ENCODE measurements around the gene SHISA7. TPM values are rescaled to one million over a fixed set of nuclear protein-coding genes. Genes with fewer than 3 reads are reported as not detected.

SHISA7 gene
- total and polyA plus RNA-seq, 7 donors: 0.01 TPM; not detected in 6

DNA sequence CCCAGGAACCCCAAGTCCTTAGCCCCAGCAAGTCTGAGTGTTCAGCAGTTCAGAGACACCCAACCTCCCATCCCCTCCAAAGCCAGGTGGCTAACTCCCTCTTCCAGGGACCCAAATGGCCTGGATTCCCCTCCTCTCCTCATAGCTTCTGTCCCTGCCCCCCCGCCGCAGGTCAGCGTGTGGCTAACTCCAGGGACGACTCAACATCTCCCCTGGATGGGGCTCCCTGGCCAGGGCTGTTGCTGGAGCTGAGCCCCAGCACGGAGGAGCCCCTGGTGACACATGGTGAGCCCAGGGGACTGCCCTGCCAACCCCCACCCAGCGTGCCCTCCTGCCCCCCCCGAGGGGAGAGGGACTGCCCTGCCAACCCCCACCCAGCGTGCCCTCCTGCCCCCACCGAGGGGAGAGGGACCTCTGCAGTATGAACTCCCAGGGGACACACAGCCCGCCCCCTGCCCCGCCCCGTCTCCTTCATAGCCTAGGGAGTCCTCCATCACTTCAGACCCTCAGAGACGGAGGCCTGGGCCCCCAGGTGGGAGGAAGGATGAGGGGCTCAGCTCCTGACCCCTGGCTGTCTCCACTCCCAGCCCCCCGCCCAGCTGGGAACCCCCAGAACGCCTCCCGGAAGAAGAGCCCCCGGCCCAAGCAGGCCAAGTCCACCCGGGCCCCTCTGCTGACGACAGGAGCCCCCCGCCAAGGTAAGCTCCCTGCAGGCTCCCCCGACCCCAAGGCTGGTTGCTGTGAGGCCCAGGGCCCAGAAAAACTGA lies 46.8 kb upstream of the SHISA7 start:
- 69 to 75% (median 74%) methylated on average over 17 to 21 of the region's 21 CpGs for WGBS, 3 donors
- Histone ChIP-seq H3K27ac (no peak overlapping the region), H3K36me3 (ENCODE audit: insufficient read depth in 1 of 2, low read depth in 1 of 2) (no peaks in the 10 kb centered on the region), H3K9me3 (no peaks in the 10 kb centered on the region), H3K4me1 (no peaks in the 10 kb centered on the region), H3K27me3 (ENCODE audit: insufficient read depth in 3 of 3, low read length in 2 of 3) (peaks cover 0 to 13% (median 5%) of the 10 kb centered on the region in 3 donors), H3K4me3 (no peak overlapping the region)
- TF ChIP-seq, protein P1, sequence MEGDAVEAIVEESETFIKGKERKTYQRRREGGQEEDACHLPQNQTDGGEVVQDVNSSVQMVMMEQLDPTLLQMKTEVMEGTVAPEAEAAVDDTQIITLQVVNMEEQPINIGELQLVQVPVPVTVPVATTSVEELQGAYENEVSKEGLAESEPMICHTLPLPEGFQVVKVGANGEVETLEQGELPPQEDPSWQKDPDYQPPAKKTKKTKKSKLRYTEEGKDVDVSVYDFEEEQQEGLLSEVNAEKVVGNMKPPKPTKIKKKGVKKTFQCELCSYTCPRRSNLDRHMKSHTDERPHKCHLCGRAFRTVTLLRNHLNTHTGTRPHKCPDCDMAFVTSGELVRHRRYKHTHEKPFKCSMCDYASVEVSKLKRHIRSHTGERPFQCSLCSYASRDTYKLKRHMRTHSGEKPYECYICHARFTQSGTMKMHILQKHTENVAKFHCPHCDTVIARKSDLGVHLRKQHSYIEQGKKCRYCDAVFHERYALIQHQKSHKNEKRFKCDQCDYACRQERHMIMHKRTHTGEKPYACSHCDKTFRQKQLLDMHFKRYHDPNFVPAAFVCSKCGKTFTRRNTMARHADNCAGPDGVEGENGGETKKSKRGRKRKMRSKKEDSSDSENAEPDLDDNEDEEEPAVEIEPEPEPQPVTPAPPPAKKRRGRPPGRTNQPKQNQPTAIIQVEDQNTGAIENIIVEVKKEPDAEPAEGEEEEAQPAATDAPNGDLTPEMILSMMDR (IDR thresholded peaks at IDR 0.05): no peak
- ATAC-seq (no peak), DNase-seq (no peak)
- intact Hi-C loops (cut with DNase I): no loop called here

DNA sequence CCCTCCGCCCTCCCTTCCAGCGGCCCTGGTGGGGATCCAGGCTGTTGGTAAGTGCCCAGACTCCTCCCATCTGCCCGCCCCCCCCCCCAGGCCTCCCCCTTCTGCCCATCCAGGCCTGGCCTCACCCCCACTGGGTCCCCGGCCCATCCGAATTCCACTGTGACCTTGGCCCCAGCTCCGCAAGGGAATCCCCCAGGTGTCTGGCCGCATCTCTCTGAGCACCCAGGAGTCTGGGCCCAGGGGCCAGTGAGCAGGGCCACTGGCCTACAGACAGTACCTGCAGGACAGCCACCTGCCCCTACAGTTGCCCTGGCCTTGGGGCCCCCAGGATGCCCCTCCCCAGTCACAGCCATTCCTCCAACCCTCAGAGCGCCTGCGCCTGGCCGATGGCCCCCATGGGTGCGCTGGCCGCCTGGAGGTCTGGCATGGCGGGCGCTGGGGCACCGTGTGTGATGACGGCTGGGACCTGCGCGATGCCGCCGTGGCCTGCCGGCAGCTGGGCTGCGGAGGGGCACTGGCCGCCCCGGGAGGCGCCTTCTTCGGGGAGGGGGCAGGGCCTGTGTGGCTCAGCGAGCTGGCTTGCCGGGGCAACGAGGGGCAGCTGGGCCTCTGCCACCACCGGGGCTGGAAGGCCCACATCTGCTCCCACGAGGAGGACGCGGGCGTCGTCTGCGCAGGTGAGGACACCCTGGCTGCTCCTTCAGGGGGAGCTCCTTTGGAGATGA lies 46.0 kb upstream of the SHISA7 start:
- ATAC-seq: no peak
- Histone ChIP-seq H3K36me3 (ENCODE audit: insufficient read depth in 1 of 2, low read depth in 1 of 2) (no peaks in the 10 kb centered on the region), H3K9me3 (no peaks in the 10 kb centered on the region), H3K4me3 (no peak overlapping the region), H3K4me1 (peaks cover 6% of the 10 kb centered on the region), H3K27ac (no peak overlapping the region), H3K27me3 (ENCODE audit: insufficient read depth in 3 of 3, low read length in 2 of 3) (peaks cover 0 to 11% (median 5%) of the 10 kb centered on the region in 3 donors)
- intact Hi-C loops (cut with DNase I): no loop called here
- TF ChIP-seq, protein P1 (IDR thresholded peaks at IDR 0.05): no peak
- 43 to 52% (median 48%) methylated on average over 32 to 36 of the region's 36 CpGs for WGBS, 3 donors
- no peak for DNase-seq

DNA sequence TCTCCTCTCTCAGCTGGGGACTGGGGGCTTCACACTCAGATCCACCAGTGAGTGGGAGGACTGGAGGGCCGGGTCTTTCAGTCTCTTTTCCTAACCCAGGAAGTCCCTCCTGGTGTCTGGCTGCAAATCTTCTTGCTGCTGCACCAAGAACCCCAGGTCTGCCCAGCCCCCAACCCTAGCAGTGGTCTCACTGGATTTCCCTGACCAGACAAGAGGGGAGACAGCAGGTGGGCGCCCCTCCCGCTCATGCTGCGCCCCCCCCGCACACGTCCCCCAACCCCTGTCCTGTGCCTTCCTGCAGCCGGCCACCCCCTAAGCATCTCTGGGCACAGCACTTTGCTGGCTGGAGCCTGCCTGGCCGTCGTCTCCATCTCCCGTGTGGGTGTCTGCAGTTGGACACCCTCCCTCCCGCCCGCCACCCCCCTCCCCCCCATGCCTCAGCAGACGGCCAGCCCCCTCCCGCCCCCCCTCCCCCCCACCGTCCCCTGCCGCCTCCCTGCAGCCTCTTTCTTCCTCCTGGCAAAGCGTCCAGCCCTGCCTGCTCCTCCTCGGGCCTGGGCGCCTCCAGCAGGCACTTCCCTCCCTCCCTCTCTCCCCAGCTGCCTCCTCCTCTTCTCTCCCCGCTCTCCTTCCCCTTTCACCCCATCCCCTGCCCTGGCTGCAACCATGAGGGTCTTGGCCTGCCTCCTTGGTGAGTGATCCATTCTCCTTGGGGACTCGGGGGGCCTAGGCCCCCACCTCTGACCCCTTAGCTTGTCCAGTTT lies 45.0 kb upstream of the SHISA7 start, which contains the start of gene SSC5D:
SSC5D (plus strand) TSS at position 513 of the 764 bp plus-strand sequence; CDS start at position 667, 154 bp downstream.
- Histone ChIP-seq H3K27me3 (ENCODE audit: insufficient read depth in 3 of 3, low read length in 2 of 3) (peaks cover 0 to 11% (median 5%) of the 10 kb centered on the region in 3 donors), H3K4me1 (peaks cover 9% of the 10 kb centered on the region), H3K27ac (peak within 1 kb of the TSS; percentile 73), H3K4me3 (no peak within 1 kb of the TSS), H3K9me3 (no peaks in the 10 kb centered on the region), H3K36me3 (ENCODE audit: insufficient read depth in 1 of 2, low read depth in 1 of 2) (peaks cover 0 to 2% of the 10 kb centered on the region in 2 donors)
- TF ChIP-seq, protein P1 (IDR thresholded peaks at IDR 0.05): no peak
- ATAC-seq (no peak), DNase-seq (peak in 1 of 2 donors; percentile 65)
- intact Hi-C loops (cut with DNase I): no loop called here
- WGBS, 3 donors: 21 to 31% (median 21%) methylated on average over 8 to 19 of the region's 21 CpGs

DNA sequence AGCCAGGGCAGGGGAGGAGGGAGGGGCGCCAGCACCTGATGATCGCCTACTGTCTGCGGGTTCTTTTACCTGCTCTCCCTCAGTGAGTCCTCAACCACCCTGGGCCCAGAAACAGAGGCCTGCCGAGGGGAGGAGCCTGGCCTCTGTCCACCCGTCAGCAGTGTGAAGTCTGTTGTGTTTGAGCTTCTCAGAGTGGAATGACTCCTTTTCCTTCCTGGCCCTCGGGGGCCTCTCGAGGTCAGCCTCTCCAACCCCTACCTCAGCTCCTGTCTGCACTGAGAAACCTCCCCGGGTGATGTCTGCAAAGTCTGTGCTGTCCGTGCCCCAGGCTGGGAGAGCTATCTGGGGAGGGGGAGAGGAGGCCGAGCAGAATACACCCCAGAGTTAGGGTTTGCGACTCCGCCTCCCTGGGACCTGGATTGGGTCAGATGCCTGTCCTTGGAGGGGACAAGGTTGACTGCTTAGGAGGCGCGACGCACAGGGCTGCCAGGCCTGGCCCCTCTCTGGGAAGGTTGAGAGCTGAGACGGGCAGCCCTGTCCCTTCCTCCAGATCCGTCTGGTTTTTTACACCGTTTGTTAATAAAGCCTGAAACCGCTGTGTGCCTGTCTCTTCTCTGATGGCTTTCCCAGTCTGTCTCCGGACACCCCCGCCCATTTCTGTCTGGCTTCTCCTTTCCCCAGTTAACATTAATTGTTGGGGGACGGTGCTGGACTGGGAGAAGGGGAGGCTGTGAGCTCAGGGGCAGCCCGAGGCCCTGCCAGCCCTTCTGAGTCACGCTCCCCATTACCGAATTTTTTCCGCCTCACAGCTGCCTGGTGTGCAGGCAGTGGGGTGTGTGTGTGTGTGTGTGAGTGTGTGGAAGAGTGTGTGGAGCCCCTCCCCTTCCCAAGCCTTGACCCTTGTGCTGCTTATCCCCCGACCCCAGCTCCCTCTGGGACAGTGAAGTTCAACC lies 44.1 kb upstream of the SHISA7 start:
- peak overlapping the region; percentile 73 for H3K27ac ChIP-seq
- 47 to 49% (median 47%) methylated on average over 25 to 27 of the region's 27 CpGs for WGBS, 3 donors
- TF ChIP-seq, protein P1 (IDR thresholded peaks at IDR 0.05): no peak
- peaks cover 0 to 9% of the 10 kb centered on the region in 2 donors for H3K36me3 ChIP-seq (ENCODE audit: insufficient read depth in 1 of 2, low read depth in 1 of 2)
- peak; percentile 79 to 85 for DNase-seq
- no peaks in the 10 kb centered on the region for H3K9me3 ChIP-seq
- peaks cover 9% of the 10 kb centered on the region for H3K4me1 ChIP-seq
- H3K27me3 ChIP-seq (ENCODE audit: insufficient read depth in 3 of 3, low read length in 2 of 3): peaks cover 0 to 11% (median 5%) of the 10 kb centered on the region in 3 donors
- H3K4me3 ChIP-seq: peak overlapping the region; percentile 25
- ATAC-seq: peak; percentile 34 to 47 (median 42)
- intact Hi-C loops (cut with DNase I): no loop called here

All from psoas muscle (tissue), 8 donors.